ENCODE results near the gene STARD9.

Gene STARD9

GRCh38 chr15:42694398-42694797 lies 119.0 kb downstream of the STARD9 start:
- no peak for DNase-seq (ENCODE audit: low spot score)

GRCh38 chr15:42695527-42696071 lies 120.2 kb downstream of the STARD9 start:
- DNase-seq (ENCODE audit: low spot score): no peak

GRCh38 chr15:42696626-42697025 lies 121.2 kb downstream of the STARD9 start:
- DNase-seq (ENCODE audit: low spot score): no peak

- DNase-seq (ENCODE audit: low spot score): peak; percentile 78
Measured at GRCh38 chr15:42704492-42704926, 129.1 kb downstream of the STARD9 start.

GRCh38 chr15:42705336-42705735 lies 129.9 kb downstream of the STARD9 start:
- DNase-seq (ENCODE audit: low spot score): no peak

- DNase-seq (ENCODE audit: low spot score): peak; percentile 12
Measured at GRCh38 chr15:42707068-42707467, 131.7 kb downstream of the STARD9 start.

GRCh38 chr15:42707873-42708544 lies 132.6 kb downstream of the STARD9 start:
- DNase-seq (ENCODE audit: low spot score): no peak

- DNase-seq (ENCODE audit: low spot score): no peak
Measured at GRCh38 chr15:42710662-42711061, 135.3 kb downstream of the STARD9 start.

GRCh38 chr15:42711746-42712145 lies 136.3 kb downstream of the STARD9 start:
- no peak for DNase-seq (ENCODE audit: low spot score)

- DNase-seq (ENCODE audit: low spot score): no peak
Measured at GRCh38 chr15:42712584-42712983, 137.2 kb downstream of the STARD9 start.

- no peak for DNase-seq (ENCODE audit: low spot score)
Measured at GRCh38 chr15:42716125-42716524, 140.7 kb downstream of the STARD9 start.

- no peak for DNase-seq (ENCODE audit: low spot score)
Measured at GRCh38 chr15:42716626-42717025, 141.2 kb downstream of the STARD9 start.

GRCh38 chr15:42719043-42719442 lies 143.6 kb downstream of the STARD9 start:
- no peak for DNase-seq (ENCODE audit: low spot score)

- no peak for DNase-seq (ENCODE audit: low spot score)
Measured at GRCh38 chr15:42720071-42720470, 144.7 kb downstream of the STARD9 start.

GRCh38 chr15:42721016-42721415 lies 145.6 kb downstream of the STARD9 start:
- DNase-seq (ENCODE audit: low spot score): no peak

GRCh38 chr15:42721916-42722315 lies 146.5 kb downstream of the STARD9 start:
- no peak for DNase-seq (ENCODE audit: low spot score)

- DNase-seq (ENCODE audit: low spot score): no peak
Measured at GRCh38 chr15:42723068-42723467, 147.7 kb downstream of the STARD9 start.

- DNase-seq (ENCODE audit: low spot score): no peak
Measured at GRCh38 chr15:42724276-42724675, 148.9 kb downstream of the STARD9 start.

GRCh38 chr15:42725331-42725903 lies 150.0 kb downstream of the STARD9 start:
- no peak for DNase-seq (ENCODE audit: low spot score)

- no peak for DNase-seq (ENCODE audit: low spot score)
Measured at GRCh38 chr15:42726114-42726513, 150.7 kb downstream of the STARD9 start.

- DNase-seq (ENCODE audit: low spot score): no peak
Measured at GRCh38 chr15:42727750-42728381, 152.5 kb downstream of the STARD9 start.

- DNase-seq (ENCODE audit: low spot score): no peak
Measured at GRCh38 chr15:42728560-42728959, 153.2 kb downstream of the STARD9 start.

GRCh38 chr15:42728972-42729371 lies 153.6 kb downstream of the STARD9 start:
- no peak for DNase-seq (ENCODE audit: low spot score)
